Mesenchymal stem cell (in vitro differentiated cells and primary cell): Measurements from ENCODE around the gene RIPPLY1.

Experiments
- DNase-seq: peaks from one replicate; pipeline ENCODE4 v3.0.0-alpha.2; 2013
- H2AFZ ChIP-seq: one replicate; pipeline ENCODE4 v1.6.1; 2013; ENCODE audit warnings: low read depth, mild to moderate bottlenecking, control low read depth, inconsistent platforms, low read length, moderate library complexity
- H2AK5ac ChIP-seq: 2 replicates; pipeline ENCODE4 v1.6.1; 2013; ENCODE audit warnings: low read length, moderate library complexity, mild to moderate bottlenecking, inconsistent platforms; ENCODE audit not compliant: severe bottlenecking
- H2BK120ac ChIP-seq: one replicate; pipeline ENCODE4 v1.6.1; 2013; ENCODE audit warnings: low read depth, mild to moderate bottlenecking, inconsistent platforms, low read length, moderate library complexity
- H2BK12ac ChIP-seq, 2 experiments: one replicate each; pipeline ENCODE4 v1.6.1; 2013; ENCODE audit warnings: inconsistent platforms in 2 of 2, low read length in 2 of 2, mild to moderate bottlenecking in 2 of 2, moderate library complexity in 2 of 2, control low read depth in 1 of 2
- H2BK15ac ChIP-seq: one replicate; pipeline ENCODE4 v1.6.1; 2013; ENCODE audit warnings: mild to moderate bottlenecking, low read depth, inconsistent platforms; ENCODE audit not compliant: poor library complexity, severe bottlenecking
- H2BK5ac ChIP-seq: 2 replicates; pipeline ENCODE4 v1.6.1; 2013; ENCODE audit warnings: low read depth, mild to moderate bottlenecking, low read length, control low read depth, inconsistent platforms; ENCODE audit not compliant: poor library complexity, severe bottlenecking
- H3K14ac ChIP-seq, 2 experiments: one replicate each; pipeline ENCODE4 v1.6.1; 2013; ENCODE audit warnings: inconsistent platforms in 2 of 2, low read length in 2 of 2, control low read depth in 1 of 2, mild to moderate bottlenecking in 1 of 2, moderate library complexity in 1 of 2
- H3K18ac ChIP-seq, 2 experiments: one replicate each; pipeline ENCODE4 v1.6.1; 2013; ENCODE audit warnings: inconsistent platforms in 2 of 2, low read length in 2 of 2, control low read depth in 1 of 2, low read depth in 1 of 2, mild to moderate bottlenecking in 1 of 2
- H3K23ac ChIP-seq, 2 experiments: one replicate each; pipeline ENCODE4 v1.6.1; 2013; ENCODE audit warnings: inconsistent platforms in 2 of 2, low read length in 2 of 2, mild to moderate bottlenecking in 2 of 2, moderate library complexity in 2 of 2, control low read depth in 1 of 2
- H3K27ac ChIP-seq: 2 replicates; pipeline ENCODE4 v1.5.1; 2013; ENCODE audit warnings: mild to moderate bottlenecking, moderate library complexity, low read length, control low read depth, inconsistent platforms; ENCODE audit not compliant: poor library complexity, severe bottlenecking
- H3K27me3 ChIP-seq, 2 experiments: 2 replicates each; pipeline versions ENCODE4 v1.6.1 to v1.7.0; 2013; ENCODE audit warnings: low read length in 2 of 2, mild to moderate bottlenecking in 2 of 2, moderate library complexity in 2 of 2, control low read depth in 1 of 2, inconsistent platforms in 1 of 2; ENCODE audit not compliant: control insufficient read depth in 1 of 2, insufficient read depth in 1 of 2
- H3K36me3 ChIP-seq, 2 experiments: 2 replicates each; pipeline versions ENCODE4 v1.6.1 to v1.7.0; 2013; ENCODE audit warnings: low read length in 2 of 2, control low read depth in 1 of 2, inconsistent platforms in 1 of 2, low read depth in 1 of 2, mild to moderate bottlenecking in 1 of 2; ENCODE audit not compliant: insufficient read depth in 2 of 2, control insufficient read depth in 1 of 2
- H3K4ac ChIP-seq, 2 experiments: one replicate each; pipeline ENCODE4 v1.6.1; 2013; ENCODE audit warnings: inconsistent platforms in 2 of 2, low read length in 2 of 2, mild to moderate bottlenecking in 2 of 2, moderate library complexity in 2 of 2, control low read depth in 1 of 2, low read depth in 1 of 2
- H3K4me1 ChIP-seq: 2 replicates; pipeline ENCODE4 v1.6.1; 2013; ENCODE audit warnings: low read depth, low read length, control low read depth; ENCODE audit not compliant: control insufficient read depth, insufficient read depth
- H3K4me2 ChIP-seq: 2 replicates; pipeline ENCODE4 v1.6.1; 2013; ENCODE audit warnings: low read length, mild to moderate bottlenecking, inconsistent platforms; ENCODE audit not compliant: poor library complexity, severe bottlenecking
- H3K4me3 ChIP-seq, 2 experiments: 2 replicates each; pipeline versions ENCODE4 v1.5.1 to v1.7.0; 2013; ENCODE audit warnings: low read length in 2 of 2, mild to moderate bottlenecking in 2 of 2, control low read depth in 1 of 2, low read depth in 1 of 2; ENCODE audit not compliant: insufficient read depth in 1 of 2
- H3K79me1 ChIP-seq: replicated peaks from 2 replicates; pipeline ENCODE4 v1.6.1; 2013; ENCODE audit warnings: mild to moderate bottlenecking, control low read depth, low read length, inconsistent platforms; ENCODE audit not compliant: poor library complexity, severe bottlenecking
- H3K9ac ChIP-seq: 2 replicates; pipeline ENCODE4 v1.7.0; 2013; ENCODE audit warnings: mild to moderate bottlenecking, low read length, moderate library complexity
- H3K9me3 ChIP-seq: 2 replicates; pipeline ENCODE4 v1.7.0; 2013; ENCODE audit warnings: mild to moderate bottlenecking, low read length; ENCODE audit not compliant: control insufficient read depth
- H4K8ac ChIP-seq: one replicate; pipeline ENCODE4 v1.6.1; 2013; ENCODE audit warnings: inconsistent platforms, mild to moderate bottlenecking, low read length, moderate library complexity
- H4K91ac ChIP-seq: one replicate; pipeline ENCODE4 v1.6.1; 2013; ENCODE audit warnings: mild to moderate bottlenecking, low read length, inconsistent platforms
- WGBS: methylation state at CpG from one replicate; pipeline ENCODE4 v1.1.7; 2013; ENCODE audit warnings: mixed read lengths; 5-methylcytosine and 5-hydroxymethylcytosine counted together

The RIPPLY1 gene

DNA sequence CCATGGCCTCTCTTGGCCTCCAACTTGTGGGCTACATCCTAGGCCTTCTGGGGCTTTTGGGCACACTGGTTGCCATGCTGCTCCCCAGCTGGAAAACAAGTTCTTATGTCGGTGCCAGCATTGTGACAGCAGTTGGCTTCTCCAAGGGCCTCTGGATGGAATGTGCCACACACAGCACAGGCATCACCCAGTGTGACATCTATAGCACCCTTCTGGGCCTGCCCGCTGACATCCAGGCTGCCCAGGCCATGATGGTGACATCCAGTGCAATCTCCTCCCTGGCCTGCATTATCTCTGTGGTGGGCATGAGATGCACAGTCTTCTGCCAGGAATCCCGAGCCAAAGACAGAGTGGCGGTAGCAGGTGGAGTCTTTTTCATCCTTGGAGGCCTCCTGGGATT lies 25.1 kb upstream of the RIPPLY1 start:
- no peak overlapping the region for H4K8ac ChIP-seq
- peak overlapping the region in 1 of 2 experiments; percentile 60 for H3K14ac ChIP-seq
- H3K23ac ChIP-seq: no peak overlapping the region
- no peak for DNase-seq
- H3K4me3 ChIP-seq: no peak overlapping the region
- no peak overlapping the region for H3K4me2 ChIP-seq
- H3K9me3 ChIP-seq: no peaks in the 10 kb centered on the region
- no peak overlapping the region for H4K91ac ChIP-seq
- H2AK5ac ChIP-seq: no peak overlapping the region
- H2AFZ ChIP-seq: no peak overlapping the region
- no peak overlapping the region for H2BK120ac ChIP-seq
- no peak overlapping the region for H2BK5ac ChIP-seq
- H3K36me3 ChIP-seq: no peaks in the 10 kb centered on the region
- H3K4me1 ChIP-seq: peaks cover 11% of the 10 kb centered on the region
- no peak overlapping the region for H3K27ac ChIP-seq
- no peaks in the 10 kb centered on the region for H3K79me1 ChIP-seq
- H2BK12ac ChIP-seq: no peak overlapping the region
- WGBS: 97% methylated on average over 4 of the region's 4 CpGs
- H3K18ac ChIP-seq: peak overlapping the region in 1 of 2 experiments; percentile 8
- no peak overlapping the region for H3K9ac ChIP-seq
- peaks cover 0 to 26% of the 10 kb centered on the region in 2 experiments for H3K27me3 ChIP-seq
- H3K4ac ChIP-seq: no peak overlapping the region
- no peak overlapping the region for H2BK15ac ChIP-seq

DNA sequence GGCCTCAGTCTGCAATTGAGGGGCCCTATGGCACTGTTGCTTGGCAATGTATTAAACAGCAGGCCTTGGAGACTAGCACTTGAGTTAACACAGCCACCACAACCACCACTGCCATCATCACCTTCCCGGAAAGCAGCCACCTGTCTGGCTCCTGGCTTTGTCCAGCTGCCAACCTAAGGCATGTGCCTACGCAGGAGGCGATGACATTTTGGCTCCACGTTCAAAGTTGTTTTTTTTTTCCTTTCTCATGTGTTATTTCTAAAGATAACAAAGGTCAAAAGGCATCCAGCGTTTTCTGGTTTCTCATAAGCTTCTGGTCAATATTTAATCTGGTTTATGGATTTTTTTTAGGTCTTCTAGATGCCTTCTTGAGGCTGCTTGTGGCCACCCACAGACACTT lies 24.6 kb upstream of the RIPPLY1 start:
- peaks cover 9% of the 10 kb centered on the region for H3K4me1 ChIP-seq
- H4K8ac ChIP-seq: no peak overlapping the region
- no peaks in the 10 kb centered on the region for H3K9me3 ChIP-seq
- no peak overlapping the region for H3K27ac ChIP-seq
- 94% methylated on average over 4 of the region's 5 CpGs for WGBS
- H3K9ac ChIP-seq: no peak overlapping the region
- H3K79me1 ChIP-seq: no peaks in the 10 kb centered on the region
- H3K36me3 ChIP-seq: no peaks in the 10 kb centered on the region
- H3K27me3 ChIP-seq: peaks cover 0 to 26% of the 10 kb centered on the region in 2 experiments
- no peak overlapping the region for H2BK120ac ChIP-seq
- no peak overlapping the region for H2BK5ac ChIP-seq
- H2AK5ac ChIP-seq: no peak overlapping the region
- no peak overlapping the region for H3K23ac ChIP-seq
- H3K4me3 ChIP-seq: no peak overlapping the region
- H2BK15ac ChIP-seq: no peak overlapping the region
- DNase-seq: no peak
- no peak overlapping the region for H4K91ac ChIP-seq
- H2AFZ ChIP-seq: no peak overlapping the region
- H3K18ac ChIP-seq: no peak overlapping the region
- H3K4me2 ChIP-seq: no peak overlapping the region
- no peak overlapping the region for H3K4ac ChIP-seq
- H3K14ac ChIP-seq: no peak overlapping the region
- H2BK12ac ChIP-seq: no peak overlapping the region

GRCh38 chrX:106927023-106927422 lies 23.9 kb upstream of the RIPPLY1 start:
- H4K8ac ChIP-seq: no peak overlapping the region
- H3K36me3 ChIP-seq: no peaks in the 10 kb centered on the region
- H2AK5ac ChIP-seq: no peak overlapping the region
- 74% methylated on average over 3 of the region's 3 CpGs for WGBS
- H3K23ac ChIP-seq: no peak overlapping the region
- no peaks in the 10 kb centered on the region for H3K79me1 ChIP-seq
- no peak overlapping the region for H2AFZ ChIP-seq
- no peak overlapping the region for H3K14ac ChIP-seq
- H3K4me1 ChIP-seq: peaks cover 9% of the 10 kb centered on the region
- H3K9me3 ChIP-seq: no peaks in the 10 kb centered on the region
- H3K27me3 ChIP-seq: peaks cover 0 to 32% of the 10 kb centered on the region in 2 experiments
- DNase-seq: no peak
- H3K4me3 ChIP-seq: no peak overlapping the region
- no peak overlapping the region for H2BK120ac ChIP-seq
- H2BK5ac ChIP-seq: no peak overlapping the region
- H2BK15ac ChIP-seq: no peak overlapping the region
- no peak overlapping the region for H3K27ac ChIP-seq
- no peak overlapping the region for H3K4me2 ChIP-seq
- H3K9ac ChIP-seq: no peak overlapping the region
- no peak overlapping the region for H4K91ac ChIP-seq
- H3K18ac ChIP-seq: no peak overlapping the region
- H2BK12ac ChIP-seq: no peak overlapping the region
- H3K4ac ChIP-seq: no peak overlapping the region

DNA sequence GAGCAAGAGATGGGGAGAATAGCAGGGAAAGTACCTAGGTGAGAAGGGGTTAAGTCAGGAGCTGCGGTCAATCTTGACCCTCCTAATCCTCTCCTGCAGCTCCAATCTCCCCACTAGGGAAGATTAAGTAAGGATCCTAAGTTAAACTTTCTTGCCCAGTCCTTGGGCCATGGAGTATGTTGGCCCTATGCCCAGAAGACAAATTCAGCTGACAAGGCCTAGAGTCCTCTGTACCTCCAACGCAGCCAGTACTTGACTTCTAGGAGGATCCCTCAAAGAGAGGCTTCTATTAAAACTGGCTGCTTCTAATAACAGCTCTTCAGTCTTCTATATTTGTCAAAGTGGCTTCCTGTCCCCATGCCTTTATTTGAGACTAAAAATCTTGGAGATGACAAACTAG lies 18.5 kb upstream of the RIPPLY1 start:
- Histone ChIP-seq H2BK5ac (no peak overlapping the region), H3K27me3 (peaks cover 0 to 40% of the 10 kb centered on the region in 2 experiments), H3K4me2 (no peak overlapping the region), H3K9ac (no peak overlapping the region), H4K8ac (no peak overlapping the region), H3K4me1 (peaks cover 12% of the 10 kb centered on the region), H3K36me3 (no peaks in the 10 kb centered on the region), H3K4ac (no peak overlapping the region), H2BK12ac (no peak overlapping the region), H3K23ac (no peak overlapping the region), H2BK15ac (no peak overlapping the region), H4K91ac (no peak overlapping the region), H3K79me1 (no peaks in the 10 kb centered on the region), H3K14ac (no peak overlapping the region), H3K9me3 (no peaks in the 10 kb centered on the region), H2BK120ac (no peak overlapping the region), H3K4me3 (no peak overlapping the region), H2AK5ac (no peak overlapping the region), H3K27ac (no peak overlapping the region), H3K18ac (no peak overlapping the region), H2AFZ (no peak overlapping the region)
- no peak for DNase-seq
- WGBS: 90% methylated on average over 1 of the region's 2 CpGs
